ENCODE results near the gene CFAP69. TPM values are rescaled to one million over a fixed set of nuclear protein-coding genes. Genes with fewer than 3 reads are reported as not detected.
"Not testable (repeated sequence)": the region's sequence is repeated elsewhere in the genome, so short reads cannot be mapped to it uniquely, and the experiment has no call there.

Gene CFAP69
- total RNA-seq, 1 donor from 2014 or later, result 2.6 TPM

- Histone ChIP-seq H3K9ac (ENCODE audit: low read depth in 1 of 3, low read length in 3 of 3) (no peak overlapping the region), H3K4me3 (ENCODE audit: low read length in 3 of 3) (peak overlapping the region in 1 of 3 donors; percentile 98)
Measured at GRCh38 chr7:90347759-90348158, 102.8 kb downstream of the CFAP69 start.

GRCh38 chr7:90349305-90349704, 104.3 kb downstream of the CFAP69 start:
- Histone ChIP-seq H3K4me3 (ENCODE audit: low read length in 3 of 3) (no peak overlapping the region), H3K36me3 (ENCODE audit: control insufficient read depth in 3 of 3, insufficient read depth in 3 of 3, low read length in 3 of 3) (peaks cover 0 to 7% (median 0%) of the 10 kb centered on the region in 3 donors), H3K4me1 (ENCODE audit: control insufficient read depth in 3 of 3, insufficient read depth in 3 of 3, low read length in 3 of 3) (peaks cover 0 to 12% (median 9%) of the 10 kb centered on the region in 3 donors), H3K27ac (ENCODE audit: low read depth, low read length) (no peak overlapping the region), H3K9ac (ENCODE audit: low read depth in 1 of 3, low read length in 3 of 3) (no peak overlapping the region), H3K9me3 (ENCODE audit: control insufficient read depth in 3 of 3, low read length in 3 of 3) (no peaks in the 10 kb centered on the region), H3K27me3 (ENCODE audit: control insufficient read depth in 3 of 3, insufficient read depth in 3 of 3, low read length in 3 of 3) (no peaks in the 10 kb centered on the region)

More at GRCh38 chr7:90347759-90348158, 102.8 kb downstream of the CFAP69 start:
- no peaks in the 10 kb centered on the region for H3K27me3 ChIP-seq (ENCODE audit: control insufficient read depth in 3 of 3, insufficient read depth in 3 of 3, low read length in 3 of 3)
- no peaks in the 10 kb centered on the region for H3K9me3 ChIP-seq (ENCODE audit: control insufficient read depth in 3 of 3, low read length in 3 of 3)
- no peak overlapping the region for H3K27ac ChIP-seq (ENCODE audit: low read depth, low read length)
- H3K36me3 ChIP-seq (ENCODE audit: control insufficient read depth in 3 of 3, insufficient read depth in 3 of 3, low read length in 3 of 3), result peaks cover 0 to 2% (median 0%) of the 10 kb centered on the region in 3 donors
- peaks cover 0 to 12% (median 9%) of the 10 kb centered on the region in 3 donors for H3K4me1 ChIP-seq (ENCODE audit: control insufficient read depth in 3 of 3, insufficient read depth in 3 of 3, low read length in 3 of 3)

GRCh38 chr7:90350032-90350431, 105.1 kb downstream of the CFAP69 start:
- H3K27me3 ChIP-seq (ENCODE audit: control insufficient read depth in 3 of 3, insufficient read depth in 3 of 3, low read length in 3 of 3), result not testable (repeated sequence)

GRCh38 chr7:90351987-90352386, 107.0 kb downstream of the CFAP69 start:
- no peak overlapping the region for H3K27ac ChIP-seq (ENCODE audit: low read depth, low read length)
- peaks cover 2 to 17% (median 14%) of the 10 kb centered on the region in 3 donors for H3K36me3 ChIP-seq (ENCODE audit: control insufficient read depth in 3 of 3, insufficient read depth in 3 of 3, low read length in 3 of 3)
- H3K9ac ChIP-seq (ENCODE audit: low read depth in 1 of 3, low read length in 3 of 3), result no peak overlapping the region
- peaks cover 0 to 5% (median 3%) of the 10 kb centered on the region in 3 donors for H3K4me1 ChIP-seq (ENCODE audit: control insufficient read depth in 3 of 3, insufficient read depth in 3 of 3, low read length in 3 of 3)
- no peaks in the 10 kb centered on the region for H3K9me3 ChIP-seq (ENCODE audit: control insufficient read depth in 3 of 3, low read length in 3 of 3)
- H3K4me3 ChIP-seq (ENCODE audit: low read length in 3 of 3), result no peak overlapping the region
- no peaks in the 10 kb centered on the region for H3K27me3 ChIP-seq (ENCODE audit: control insufficient read depth in 3 of 3, insufficient read depth in 3 of 3, low read length in 3 of 3)

More at GRCh38 chr7:90350032-90350431, 105.1 kb downstream of the CFAP69 start:
- H3K9me3 ChIP-seq (ENCODE audit: control insufficient read depth in 3 of 3, low read length in 3 of 3); H3K36me3 ChIP-seq (ENCODE audit: control insufficient read depth in 3 of 3, insufficient read depth in 3 of 3, low read length in 3 of 3); H3K27ac ChIP-seq (ENCODE audit: low read depth, low read length); H3K4me3 ChIP-seq (ENCODE audit: low read length in 3 of 3); H3K9ac ChIP-seq (ENCODE audit: low read depth in 1 of 3, low read length in 3 of 3): not testable (repeated sequence)
- H3K4me1 ChIP-seq (ENCODE audit: control insufficient read depth in 3 of 3, insufficient read depth in 3 of 3, low read length in 3 of 3), result peaks cover 0 to 12% (median 9%) of the 10 kb centered on the region in 3 donors

Small RNA genes lying within 50 kb of the gene (small RNA-seq; reads per million reads assigned to genes)
- gene RF00019, result not detected

Other genes with a start within 250 kb of the CFAP69 start
- gene STEAP1, start 90.7 kb upstream of the CFAP69 start, total RNA-seq, result 5.7 TPM
- gene STEAP2, start 33.4 kb upstream of the CFAP69 start, total RNA-seq, result 2.6 TPM
- gene FAM237B, start 76.1 kb downstream of the CFAP69 start, total RNA-seq, result not detected
- 9.4 TPM for gene GTPBP10, start 101.5 kb downstream of the CFAP69 start, total RNA-seq
- gene CLDN12, start 158.3 kb downstream of the CFAP69 start, total RNA-seq, result 15.7 TPM
- gene PTTG1IP2, start 224.5 kb downstream of the CFAP69 start, total RNA-seq, result not detected